Measurements from ENCODE around the gene RNF144A. TPM values are rescaled to one million over a fixed set of nuclear protein-coding genes. Genes with fewer than 3 reads are reported as not detected.

The RNF144A gene
- total RNA-seq, 2 experiments from 2014 or later: 38.6 to 42.7 TPM

GRCh38 chr2:6959751-6960150 lies 42.5 kb downstream of the RNF144A start:
- ATAC-seq (no peak), DNase-seq (no peak)
- Mint-ChIP-seq H3K27ac (no peak overlapping the region), H3K4me3 (no peak overlapping the region), H3K4me1 (peaks cover 34% of the 10 kb centered on the region), H3K9me3 (ENCODE audit: low read depth) (peaks cover 2% of the 10 kb centered on the region), H3K36me3 (ENCODE audit: low read depth) (peaks cover 18% of the 10 kb centered on the region), H3K27me3 (no peaks in the 10 kb centered on the region)
- intact Hi-C loops (cut with DNase I, micrococcal nuclease): no loop called here
- ChIA-PET CTCF (no interaction called here), POLR2A (no interaction called here)

GRCh38 chr2:6960659-6961058 lies 43.4 kb downstream of the RNF144A start:
- CTCF ChIA-PET: no interaction called here
- peaks cover 18% of the 10 kb centered on the region for H3K36me3 Mint-ChIP-seq (ENCODE audit: low read depth)
- no peak for DNase-seq

GRCh38 chr2:6963727-6964126 lies 46.5 kb downstream of the RNF144A start:
- no peak overlapping the region for H3K4me3 Mint-ChIP-seq
- H3K27ac Mint-ChIP-seq: no peak overlapping the region
- H3K4me1 Mint-ChIP-seq: peaks cover 33% of the 10 kb centered on the region
- CTCF ChIA-PET: no interaction called here
- H3K36me3 Mint-ChIP-seq (ENCODE audit: low read depth): peaks cover 21% of the 10 kb centered on the region
- DNase-seq: no peak
- POLR2A ChIA-PET: no interaction called here
- H3K27me3 Mint-ChIP-seq: no peaks in the 10 kb centered on the region
- intact Hi-C loops (cut with DNase I, micrococcal nuclease): no loop called here
- ATAC-seq: no peak
- H3K9me3 Mint-ChIP-seq (ENCODE audit: low read depth): peaks cover 2% of the 10 kb centered on the region

More at GRCh38 chr2:6960659-6961058, 43.4 kb downstream of the RNF144A start:
- POLR2A ChIA-PET: no interaction called here
- no peak overlapping the region for H3K4me3 Mint-ChIP-seq
- H3K9me3 Mint-ChIP-seq (ENCODE audit: low read depth): peaks cover 2% of the 10 kb centered on the region
- intact Hi-C loops (cut with DNase I, micrococcal nuclease): no loop called here
- H3K27me3 Mint-ChIP-seq: no peaks in the 10 kb centered on the region
- no peak overlapping the region for H3K27ac Mint-ChIP-seq
- peaks cover 38% of the 10 kb centered on the region for H3K4me1 Mint-ChIP-seq
- ATAC-seq: no peak

GRCh38 chr2:6965071-6965795 lies 48.0 kb downstream of the RNF144A start:
- no peak overlapping the region for H3K27ac Mint-ChIP-seq
- CTCF ChIA-PET: interaction anchor here (0.6 to 1.4 kb wide), 3 partner anchors 10 to 68 kb away, joined by 3 to 4 read pairs (median 3); no protein-coding TSS in a partner anchor

GRCh38 chr2:6966446-6966940 lies 49.3 kb downstream of the RNF144A start:
- peaks cover 8% of the 10 kb centered on the region for H3K4me1 Mint-ChIP-seq
- DNase-seq: no peak
- H3K4me3 Mint-ChIP-seq: no peak overlapping the region
- ChIA-PET CTCF (interaction anchor here (0.7 to 1.4 kb wide), 4 partner anchors 9 to 1878 kb away, joined by 3 to 4 read pairs (median 3); no protein-coding TSS in a partner anchor), POLR2A (no interaction called here)
- H3K27ac Mint-ChIP-seq: no peak overlapping the region
- intact Hi-C loops (cut with DNase I, micrococcal nuclease): loop anchor here in 1 of 2 experiments (5.0 kb wide), 1 partner anchor 69 kb away; no protein-coding TSS in a partner anchor
- no peaks in the 10 kb centered on the region for H3K27me3 Mint-ChIP-seq
- ATAC-seq: no peak
- peaks cover 2% of the 10 kb centered on the region for H3K9me3 Mint-ChIP-seq (ENCODE audit: low read depth)
- peaks cover 37% of the 10 kb centered on the region for H3K36me3 Mint-ChIP-seq (ENCODE audit: low read depth)

More at GRCh38 chr2:6965071-6965795, 48.0 kb downstream of the RNF144A start:
- Mint-ChIP-seq H3K4me3 (no peak overlapping the region), H3K27me3 (no peaks in the 10 kb centered on the region), H3K9me3 (ENCODE audit: low read depth) (peaks cover 2% of the 10 kb centered on the region), H3K4me1 (peaks cover 18% of the 10 kb centered on the region), H3K36me3 (ENCODE audit: low read depth) (peaks cover 31% of the 10 kb centered on the region)
- POLR2A ChIA-PET: interaction anchor here (0.6 kb wide), 1 partner anchor 104 kb away, joined by 3 read pairs; no protein-coding TSS in a partner anchor
- DNase-seq (no peak), ATAC-seq (no peak)
- intact Hi-C loops (cut with DNase I, micrococcal nuclease): loop anchor here in 1 of 2 experiments (5.0 kb wide), 1 partner anchor 68 kb away; no protein-coding TSS in a partner anchor

GRCh38 chr2:6967301-6967700 lies 50.1 kb downstream of the RNF144A start:
- H3K27me3 Mint-ChIP-seq: no peaks in the 10 kb centered on the region
- CTCF ChIA-PET: interaction anchor here (0.7 to 1.3 kb wide), 2 partner anchors 10 to 1711 kb away, joined by 3 read pairs; no protein-coding TSS in a partner anchor
- H3K4me1 Mint-ChIP-seq: peaks cover 4% of the 10 kb centered on the region
- ATAC-seq: no peak
- no peak overlapping the region for H3K4me3 Mint-ChIP-seq
- H3K36me3 Mint-ChIP-seq (ENCODE audit: low read depth): peaks cover 40% of the 10 kb centered on the region
- H3K9me3 Mint-ChIP-seq (ENCODE audit: low read depth): peaks cover 2% of the 10 kb centered on the region
- no peak for DNase-seq
- intact Hi-C loops (cut with DNase I, micrococcal nuclease): loop anchor here in 1 of 2 experiments (5.0 kb wide), 1 partner anchor 70 kb away; no protein-coding TSS in a partner anchor
- no peak overlapping the region for H3K27ac Mint-ChIP-seq
- POLR2A ChIA-PET: no interaction called here

GRCh38 chr2:6968319-6969100 lies 51.3 kb downstream of the RNF144A start:
- Mint-ChIP-seq H3K27ac (no peak overlapping the region), H3K4me3 (no peak overlapping the region), H3K9me3 (ENCODE audit: low read depth) (peaks cover 1% of the 10 kb centered on the region), H3K36me3 (ENCODE audit: low read depth) (peaks cover 40% of the 10 kb centered on the region), H3K4me1 (peaks cover 4% of the 10 kb centered on the region), H3K27me3 (no peaks in the 10 kb centered on the region)
- DNase-seq: no peak
- intact Hi-C loops (cut with DNase I, micrococcal nuclease): loop anchor here in 1 of 2 experiments (5.0 kb wide), 1 partner anchor 71 kb away; no protein-coding TSS in a partner anchor
- ChIA-PET CTCF (no interaction called here), POLR2A (no interaction called here)
- ATAC-seq: no peak

GRCh38 chr2:6970551-6970950 lies 53.3 kb downstream of the RNF144A start:
- peaks cover 45% of the 10 kb centered on the region for H3K36me3 Mint-ChIP-seq (ENCODE audit: low read depth)
- H3K27ac Mint-ChIP-seq: no peak overlapping the region
- no peaks in the 10 kb centered on the region for H3K27me3 Mint-ChIP-seq
- H3K4me3 Mint-ChIP-seq: no peak overlapping the region
- H3K4me1 Mint-ChIP-seq: no peaks in the 10 kb centered on the region
- no peaks in the 10 kb centered on the region for H3K9me3 Mint-ChIP-seq (ENCODE audit: low read depth)
- DNase-seq: no peak
- intact Hi-C loops (cut with DNase I, micrococcal nuclease): no loop called here
- ChIA-PET POLR2A (no interaction called here), CTCF (no interaction called here)
- ATAC-seq: no peak

- Mint-ChIP-seq H3K4me3 (no peak overlapping the region), H3K36me3 (ENCODE audit: low read depth) (peaks cover 45% of the 10 kb centered on the region), H3K27ac (no peak overlapping the region), H3K9me3 (ENCODE audit: low read depth) (no peaks in the 10 kb centered on the region), H3K27me3 (no peaks in the 10 kb centered on the region), H3K4me1 (peaks cover 4% of the 10 kb centered on the region)
- intact Hi-C loops (cut with DNase I, micrococcal nuclease): no loop called here
- ChIA-PET POLR2A (no interaction called here), CTCF (no interaction called here)
- no peak for ATAC-seq
- no peak for DNase-seq
Observed at GRCh38 chr2:6970976-6971480, 53.8 kb downstream of the RNF144A start.

- DNase-seq: no peak
- ChIA-PET POLR2A (no interaction called here), CTCF (no interaction called here)
- peaks cover 5% of the 10 kb centered on the region for H3K4me1 Mint-ChIP-seq
- no peak overlapping the region for H3K4me3 Mint-ChIP-seq
- H3K9me3 Mint-ChIP-seq (ENCODE audit: low read depth): no peaks in the 10 kb centered on the region
- ATAC-seq: no peak
- intact Hi-C loops (cut with DNase I, micrococcal nuclease): no loop called here
- H3K27me3 Mint-ChIP-seq: no peaks in the 10 kb centered on the region
- no peak overlapping the region for H3K27ac Mint-ChIP-seq
- H3K36me3 Mint-ChIP-seq (ENCODE audit: low read depth): peaks cover 45% of the 10 kb centered on the region
Observed at GRCh38 chr2:6971502-6971901, 54.3 kb downstream of the RNF144A start.

- DNase-seq: no peak
- no peak overlapping the region for H3K4me3 Mint-ChIP-seq
- peaks cover 5% of the 10 kb centered on the region for H3K4me1 Mint-ChIP-seq
- intact Hi-C loops (cut with DNase I, micrococcal nuclease): no loop called here
- no peaks in the 10 kb centered on the region for H3K27me3 Mint-ChIP-seq
- ATAC-seq: no peak
- no peaks in the 10 kb centered on the region for H3K9me3 Mint-ChIP-seq (ENCODE audit: low read depth)
- H3K27ac Mint-ChIP-seq: no peak overlapping the region
- POLR2A ChIA-PET: no interaction called here
- peaks cover 43% of the 10 kb centered on the region for H3K36me3 Mint-ChIP-seq (ENCODE audit: low read depth)
- CTCF ChIA-PET: no interaction called here
Observed at GRCh38 chr2:6972067-6972710, 55.0 kb downstream of the RNF144A start.

All from activated CD4-positive, alpha-beta T cell treated with anti-CD3 and anti-CD28 coated beads for 36 hours (primary cell).